ENCODE measurements around the gene NSRP1. TPM values are rescaled to one million over a fixed set of nuclear protein-coding genes. Genes with fewer than 3 reads are reported as not detected.
"Not testable (repeated sequence)": the region's sequence is repeated elsewhere in the genome, so short reads cannot be mapped to it uniquely, and the experiment has no call there.

NSRP1 gene
- polyA plus RNA-seq, 12 donors = 21.8 to 67.5 (median 30.8) TPM; not detected in 1

- no peak for DNase-seq
Observed at GRCh38 chr17:30116345-30116660, 313 bp upstream of the NSRP1 start.

GRCh38 chr17:30117675-30118081, 1.1 kb downstream of the NSRP1 start:
- peak; percentile 18 for DNase-seq

- DNase-seq = not testable (repeated sequence)
Observed at GRCh38 chr17:30118635-30119034, 2.0 kb downstream of the NSRP1 start.

GRCh38 chr17:30124273-30124796, 7.7 kb downstream of the NSRP1 start:
- no peak for DNase-seq

GRCh38 chr17:30130121-30130520, 13.5 kb downstream of the NSRP1 start:
- no peak for DNase-seq

GRCh38 chr17:30132615-30133014, 16.0 kb downstream of the NSRP1 start:
- DNase-seq = no peak

GRCh38 chr17:30133197-30133596, 16.6 kb downstream of the NSRP1 start:
- no peak for DNase-seq

GRCh38 chr17:30134551-30134950, 17.9 kb downstream of the NSRP1 start:
- DNase-seq = no peak

GRCh38 chr17:30137158-30137557, 20.5 kb downstream of the NSRP1 start:
- no peak for DNase-seq

GRCh38 chr17:30147860-30148259, 31.2 kb downstream of the NSRP1 start:
- DNase-seq = not testable (repeated sequence)

GRCh38 chr17:30148376-30148775, 31.8 kb downstream of the NSRP1 start:
- no peak for DNase-seq

- no peak for DNase-seq
Observed at GRCh38 chr17:30151471-30151870, 34.9 kb downstream of the NSRP1 start.

- DNase-seq = no peak
Observed at GRCh38 chr17:30153463-30153862, 36.8 kb downstream of the NSRP1 start.

- DNase-seq = no peak
Observed at GRCh38 chr17:30155389-30155788, 38.8 kb downstream of the NSRP1 start.

- DNase-seq = no peak
Observed at GRCh38 chr17:30158896-30159625, 42.4 kb downstream of the NSRP1 start.

- DNase-seq = no peak
Observed at GRCh38 chr17:30160419-30161172, 44.0 kb downstream of the NSRP1 start.

GRCh38 chr17:30161601-30162000, 45.0 kb downstream of the NSRP1 start:
- DNase-seq = no peak

- no peak for DNase-seq
Observed at GRCh38 chr17:30164531-30164930, 47.9 kb downstream of the NSRP1 start.

GRCh38 chr17:30165147-30165546, 48.5 kb downstream of the NSRP1 start:
- no peak for DNase-seq

- DNase-seq = no peak
Observed at GRCh38 chr17:30165960-30166359, 49.3 kb downstream of the NSRP1 start.

- no peak for DNase-seq
Observed at GRCh38 chr17:30170415-30170987, 53.9 kb downstream of the NSRP1 start.

- no peak for DNase-seq
Observed at GRCh38 chr17:30172560-30172959, 55.9 kb downstream of the NSRP1 start.

- DNase-seq = no peak
Observed at GRCh38 chr17:30173649-30174048, 57.0 kb downstream of the NSRP1 start.
